GM19240 (cell line): ENCODE data around the gene BRD3OS.
A peak's percentile ranks its signal among the peaks of the same experiment; 100 is the strongest.

Experiments
- DNase-seq: peaks from one replicate; pipeline ENCODE4 v3.0.0; 2011; ENCODE audit warnings: low spot score; ENCODE audit not compliant: insufficient read length

The BRD3OS gene

DNA sequence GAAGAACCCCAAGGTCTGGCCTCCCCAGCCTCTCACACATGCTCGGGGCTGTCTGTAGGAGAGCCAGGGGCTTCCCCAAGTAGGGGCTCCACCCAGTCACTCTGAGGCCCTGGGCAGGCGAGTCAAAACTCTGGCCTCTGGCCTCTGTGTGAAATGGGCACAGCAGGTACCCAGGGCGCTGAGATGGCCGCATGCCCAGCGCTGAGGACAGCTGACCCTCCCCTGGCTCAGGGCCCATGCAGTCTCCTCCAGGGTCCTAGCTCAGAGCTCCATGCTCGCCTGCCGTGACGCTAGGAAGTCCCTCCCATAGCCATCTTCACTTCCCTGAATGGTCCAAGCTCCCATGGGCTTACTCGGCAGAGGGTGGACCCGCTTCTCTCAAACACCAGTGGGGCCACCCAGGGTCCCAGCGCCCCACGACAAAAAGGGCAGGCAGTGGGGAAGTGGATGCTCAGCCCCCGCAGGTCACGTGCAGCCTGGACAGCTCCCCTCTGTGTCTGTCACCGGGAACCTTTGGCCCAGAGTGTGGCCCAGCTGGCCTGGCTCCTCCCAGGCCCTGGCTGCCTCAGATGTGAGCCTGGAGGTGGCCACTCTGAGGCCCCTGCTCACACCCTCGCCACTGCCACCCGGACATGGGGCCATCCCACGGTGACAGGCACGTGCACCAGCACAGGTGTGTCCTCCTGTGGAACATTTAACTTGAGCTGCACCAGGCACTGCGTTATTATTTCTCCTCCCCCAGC, 21.0 kb upstream of the BRD3OS start:
- no peak for DNase-seq

DNA sequence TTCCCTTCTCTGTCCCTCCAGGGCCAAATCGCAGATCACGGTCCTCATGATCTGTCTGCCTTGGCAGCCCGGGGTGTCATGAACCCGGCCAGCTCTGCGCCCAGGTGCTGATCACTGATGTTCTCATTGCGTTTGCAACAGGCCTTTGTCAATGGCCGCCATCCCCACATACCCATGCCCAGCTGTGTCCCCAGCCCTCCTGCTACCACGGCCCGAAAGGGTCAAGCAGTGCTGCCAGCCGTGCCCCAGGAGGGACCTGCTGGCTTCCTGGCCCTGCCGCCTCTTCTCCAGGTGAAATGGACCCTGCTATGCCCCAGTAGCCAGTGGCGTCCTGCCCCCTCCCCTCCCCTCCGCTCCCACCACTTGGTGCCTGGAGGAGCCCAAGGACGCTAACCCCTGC, 20.4 kb upstream of the BRD3OS start:
- no peak for DNase-seq

DNA sequence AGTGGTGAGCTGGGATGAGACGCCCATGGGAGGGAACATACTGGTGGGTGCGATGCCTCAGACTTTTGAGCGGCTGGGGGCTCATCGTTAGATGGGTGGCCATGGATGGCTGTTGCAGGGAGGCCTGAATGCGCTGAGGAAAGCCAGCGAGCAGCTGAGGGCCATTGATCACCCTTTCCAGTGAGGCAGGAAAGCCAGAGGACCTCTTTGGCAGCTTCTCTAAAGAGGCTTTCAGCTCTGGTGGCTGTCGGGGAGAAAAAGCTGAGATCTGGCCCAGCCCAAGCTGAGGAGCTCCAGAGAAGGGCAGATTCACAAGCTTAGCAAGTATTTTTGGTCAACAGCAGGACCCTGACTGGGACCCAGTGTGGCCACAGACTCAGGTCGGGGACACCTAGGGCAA, 19.9 kb upstream of the BRD3OS start:
- no peak for DNase-seq

DNA sequence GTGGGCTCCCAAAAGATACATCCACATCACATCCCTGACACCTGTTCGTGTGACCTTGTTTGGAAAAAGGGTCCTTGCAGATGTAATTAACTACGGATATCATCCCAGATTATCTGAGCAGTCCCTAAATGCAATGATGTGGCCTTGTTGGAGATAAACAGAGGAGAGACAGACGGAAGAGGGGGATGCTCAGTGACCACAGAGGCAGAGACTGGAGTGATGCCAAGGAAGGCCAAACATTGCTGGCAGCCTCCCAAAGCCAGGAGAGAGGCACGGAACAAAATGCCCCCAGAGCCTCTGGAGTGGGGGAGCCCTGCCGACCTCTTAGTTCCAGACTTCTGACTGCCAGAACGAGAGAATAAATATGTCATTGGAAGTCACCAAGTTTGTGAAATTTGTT, 18.1 kb upstream of the BRD3OS start:
- no peak for DNase-seq

DNA sequence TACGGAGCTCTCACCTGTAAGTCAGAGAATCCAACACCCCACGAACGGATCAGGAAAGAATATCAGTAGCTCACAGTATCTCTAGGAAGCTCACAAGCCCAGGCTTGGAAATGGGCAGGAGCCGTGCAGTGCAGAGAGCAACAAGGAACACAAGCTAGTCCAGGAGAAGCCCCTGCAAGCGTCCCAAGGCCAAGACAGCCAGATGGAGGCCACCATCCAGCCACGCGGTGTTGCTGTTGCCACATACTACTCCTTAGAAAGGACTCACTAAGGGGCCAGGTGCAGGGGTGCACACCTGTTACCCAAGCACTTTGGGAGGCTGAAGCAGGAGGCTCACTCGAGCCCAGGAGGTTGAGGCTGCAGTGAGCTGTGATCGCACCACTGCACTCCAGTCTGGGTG, 17.7 kb upstream of the BRD3OS start:
- DNase-seq, result no peak

DNA sequence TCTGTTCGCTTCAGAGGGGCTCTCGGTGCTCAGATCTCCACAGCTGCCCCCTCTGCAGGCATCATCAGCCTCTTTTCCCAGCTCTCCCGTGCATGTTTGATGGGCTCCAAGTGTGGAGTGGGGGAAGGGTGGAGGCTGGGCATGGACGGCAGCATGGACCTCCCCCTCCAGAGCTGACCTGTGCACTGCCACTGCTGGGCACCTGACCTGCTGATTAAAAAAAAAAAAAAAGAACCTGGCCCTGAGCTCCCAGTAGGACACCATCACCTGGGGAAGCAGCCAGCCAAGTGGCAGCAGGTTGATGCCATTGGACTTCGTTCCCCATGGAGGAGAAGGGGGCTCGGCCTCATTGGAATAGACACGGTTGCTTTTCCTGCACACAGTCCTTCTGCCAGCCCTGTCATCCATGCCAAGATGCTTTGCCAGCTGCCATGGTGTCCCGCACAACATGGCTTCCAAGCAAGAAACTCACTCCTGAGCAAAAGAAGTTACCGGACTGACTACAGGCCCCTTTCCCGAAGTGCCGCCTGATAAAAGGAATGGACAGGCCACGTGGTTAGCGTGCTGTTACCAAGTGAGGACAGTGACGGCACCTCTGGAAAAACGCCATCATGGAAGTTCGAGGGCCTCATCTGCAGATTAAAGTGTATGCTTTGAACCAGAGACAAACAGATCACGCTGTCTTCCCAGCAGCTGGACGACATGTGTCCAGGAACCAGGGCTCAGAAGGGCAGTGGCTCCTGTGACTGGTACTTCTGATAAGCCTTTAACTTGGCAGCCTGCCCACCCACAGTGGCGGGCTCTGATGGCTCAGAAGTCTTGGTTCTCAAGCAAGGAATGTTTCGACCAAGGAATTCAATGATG, 14.7 kb upstream of the BRD3OS start:
- DNase-seq, result no peak

DNA sequence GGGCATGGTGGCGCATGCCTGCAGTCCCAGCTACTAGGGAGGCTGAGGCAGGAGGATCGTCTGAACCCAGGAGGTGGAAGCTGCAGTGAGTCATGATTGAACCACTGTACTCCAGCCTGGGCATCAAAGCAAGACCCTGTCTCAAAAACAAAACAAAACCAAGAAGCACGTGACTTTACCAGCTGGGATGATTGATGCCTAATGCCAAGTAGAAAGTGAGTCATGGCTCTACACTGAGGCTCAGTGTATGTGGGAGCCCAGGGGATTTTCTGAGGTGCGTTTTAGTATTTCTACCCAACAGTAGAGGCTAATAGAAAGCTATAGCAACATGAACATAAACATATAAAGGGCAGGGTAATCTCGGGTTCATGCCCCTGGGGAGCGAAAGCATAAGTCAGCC, 13.9 kb upstream of the BRD3OS start:
- DNase-seq, result no peak

DNA sequence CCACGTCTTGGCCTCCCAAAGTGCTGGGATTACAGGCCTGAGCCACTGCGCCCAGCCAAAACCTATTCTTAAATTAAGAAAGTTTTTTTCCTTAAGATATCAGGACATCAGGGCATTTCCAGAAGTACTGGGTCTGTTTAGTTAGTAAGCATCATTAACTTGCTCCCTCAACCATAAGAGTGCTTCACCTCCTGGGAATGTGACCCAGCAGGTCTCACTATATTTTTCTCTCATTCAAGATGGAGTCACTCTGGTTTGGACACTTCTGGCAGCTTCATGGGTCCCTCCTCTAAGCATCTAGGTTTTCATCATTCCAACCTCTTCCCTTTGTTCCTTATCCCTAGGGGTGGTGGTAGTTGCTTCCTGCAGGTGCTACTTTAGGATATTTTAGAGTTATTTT, 10.3 kb upstream of the BRD3OS start:
- DNase-seq, result no peak

DNA sequence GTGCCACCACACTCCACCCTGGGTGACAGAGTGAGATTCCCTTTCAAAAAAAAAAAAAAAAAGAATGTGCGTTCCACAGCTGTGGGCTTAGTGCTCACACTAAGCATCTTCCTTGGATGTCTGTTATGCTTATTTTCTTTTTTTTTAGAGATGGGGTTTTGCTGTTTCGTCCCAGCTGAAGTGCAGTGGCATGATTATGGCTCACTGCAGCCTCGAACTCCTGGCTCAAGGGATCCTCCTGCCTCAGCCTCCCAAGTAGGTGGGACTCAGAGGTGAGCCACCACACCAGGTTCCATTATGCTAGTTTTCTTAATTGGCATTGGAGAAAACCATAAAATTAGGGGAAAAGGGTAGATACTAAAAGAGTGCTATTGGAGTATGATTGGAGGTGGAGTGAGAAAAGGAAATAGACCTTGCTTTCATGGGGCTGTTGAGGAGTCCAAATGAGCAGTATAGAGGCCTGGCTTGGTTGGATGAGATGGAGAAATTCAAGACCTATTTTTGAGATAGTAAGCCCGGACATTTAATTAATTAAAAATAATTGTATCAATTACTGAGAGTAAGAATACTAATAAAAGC, 978 bp upstream of the BRD3OS start:
- DNase-seq, result no peak

DNA sequence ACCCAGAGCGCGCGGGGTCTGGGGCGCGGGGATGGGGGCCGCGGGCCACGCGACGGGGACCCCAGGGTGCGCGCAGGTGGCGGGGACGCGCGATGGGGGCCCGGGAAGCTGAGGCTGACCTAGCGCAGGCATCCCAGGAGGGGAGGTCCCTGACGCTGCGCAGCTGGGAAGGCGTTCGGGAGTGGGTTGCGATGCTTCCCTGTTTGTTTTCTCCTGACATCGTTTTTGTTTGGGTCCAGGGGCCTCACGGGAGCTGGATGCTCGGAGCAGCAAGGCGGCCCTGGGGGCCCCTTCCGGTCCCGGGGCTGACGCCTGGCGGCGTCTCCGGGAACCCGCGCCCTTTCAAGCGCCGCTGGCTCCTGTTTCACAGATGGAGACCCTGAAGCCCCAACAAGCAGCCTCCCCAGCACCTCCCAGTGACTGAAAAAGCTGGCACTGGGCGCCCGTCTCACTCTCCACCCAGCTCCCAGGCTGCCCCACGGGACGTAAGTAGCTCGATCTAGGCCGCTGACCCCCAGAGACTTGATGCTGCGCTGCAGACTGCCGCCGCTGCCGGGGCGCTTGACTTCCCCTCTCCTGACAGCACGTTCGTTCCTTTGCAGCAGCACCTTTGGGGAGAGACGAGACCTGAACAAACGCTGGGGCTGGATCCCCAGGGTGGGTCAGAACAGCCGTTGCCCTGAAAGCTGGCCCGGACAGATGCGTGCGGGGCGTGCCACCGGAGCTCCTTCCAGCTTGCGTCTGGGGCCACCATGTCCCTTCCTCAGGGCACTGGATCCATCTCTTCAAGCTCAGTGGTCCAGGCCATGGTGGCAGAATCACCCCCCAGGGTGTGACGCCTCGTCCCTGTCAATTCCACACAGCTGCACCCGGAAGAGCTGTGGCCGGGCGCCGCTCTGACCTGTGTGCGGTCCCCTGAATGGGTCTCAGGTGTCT, 593 bp downstream of the BRD3OS start:
- peak; percentile 58 for DNase-seq

DNA sequence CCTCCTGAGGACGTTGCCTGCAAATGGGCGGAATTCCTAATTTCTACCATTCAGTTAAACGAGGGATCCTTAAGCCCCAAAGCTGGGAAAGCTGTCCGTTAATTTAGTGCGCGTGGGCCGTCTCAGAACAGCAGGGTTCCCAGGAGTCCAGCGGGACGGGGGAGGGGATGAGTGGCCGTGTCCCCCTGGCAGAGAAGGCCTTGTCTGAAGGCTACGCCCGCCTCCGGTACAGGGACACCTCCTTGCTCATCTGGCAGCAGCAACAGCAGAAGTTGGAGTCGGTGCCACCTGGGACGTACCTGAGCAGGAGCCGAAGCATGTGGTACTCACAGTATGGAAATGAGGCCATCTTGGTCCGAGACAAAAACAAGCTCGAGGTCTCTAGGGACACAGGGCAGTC, 1.3 kb downstream of the BRD3OS start:
- DNase-seq, result no peak

DNA sequence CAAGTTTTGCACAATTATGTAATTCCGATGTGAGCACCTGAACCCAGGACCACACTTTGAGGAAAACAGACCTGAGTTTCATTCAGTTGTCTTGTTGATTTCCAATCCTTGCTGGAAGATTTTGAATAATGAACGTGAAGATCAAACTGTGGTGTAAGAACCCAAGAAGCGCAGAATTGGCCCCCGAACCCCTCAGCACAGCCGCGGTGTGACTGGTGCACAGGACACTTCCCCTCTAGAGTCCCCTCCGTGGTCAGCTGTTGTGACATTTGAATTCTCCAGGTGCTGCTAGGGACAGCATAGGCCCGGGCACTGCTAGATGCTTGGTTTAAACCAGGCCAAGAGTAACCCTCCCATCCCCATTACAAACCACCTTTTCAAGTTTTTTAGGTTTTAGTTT, 1.7 kb downstream of the BRD3OS start:
- DNase-seq, result no peak

DNA sequence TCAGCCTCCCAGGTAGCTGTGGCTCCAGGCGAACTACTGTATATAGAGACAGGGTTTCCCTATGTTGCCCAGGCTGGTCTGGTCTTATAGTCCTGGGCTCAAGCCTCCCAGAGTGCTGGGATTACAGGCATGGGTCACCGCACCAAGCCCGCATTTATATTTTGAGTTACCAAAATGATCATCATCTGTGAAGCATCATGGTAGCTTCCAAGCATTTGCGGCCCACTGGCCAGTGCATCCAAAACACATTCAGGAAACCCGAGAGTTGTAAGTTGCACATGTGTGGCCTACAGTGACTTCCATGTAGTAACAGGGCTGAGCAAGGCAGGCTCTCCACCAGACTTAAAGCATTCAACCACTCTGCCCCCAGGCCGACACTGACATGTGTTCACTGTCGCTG, 2.3 kb downstream of the BRD3OS start:
- no peak for DNase-seq

DNA sequence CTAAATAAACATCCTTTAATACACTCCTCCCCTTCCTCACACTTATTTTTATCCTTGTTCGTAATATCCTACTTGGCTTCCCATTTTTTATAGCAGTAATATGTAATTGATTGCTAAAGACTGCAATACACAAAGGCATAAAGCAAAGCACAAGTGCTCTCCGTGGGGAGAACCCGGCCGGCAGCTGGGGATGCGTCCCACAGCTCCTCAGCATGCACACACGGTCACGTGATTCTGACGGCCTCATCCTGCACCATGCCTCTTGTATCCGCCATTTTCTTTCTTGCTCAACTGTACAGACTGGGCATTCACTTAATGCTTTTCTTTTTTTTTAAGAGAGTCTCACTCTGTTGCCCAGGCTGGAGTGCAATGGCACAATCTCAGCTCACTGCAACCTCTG, 2.8 kb downstream of the BRD3OS start:
- DNase-seq, result no peak

DNA sequence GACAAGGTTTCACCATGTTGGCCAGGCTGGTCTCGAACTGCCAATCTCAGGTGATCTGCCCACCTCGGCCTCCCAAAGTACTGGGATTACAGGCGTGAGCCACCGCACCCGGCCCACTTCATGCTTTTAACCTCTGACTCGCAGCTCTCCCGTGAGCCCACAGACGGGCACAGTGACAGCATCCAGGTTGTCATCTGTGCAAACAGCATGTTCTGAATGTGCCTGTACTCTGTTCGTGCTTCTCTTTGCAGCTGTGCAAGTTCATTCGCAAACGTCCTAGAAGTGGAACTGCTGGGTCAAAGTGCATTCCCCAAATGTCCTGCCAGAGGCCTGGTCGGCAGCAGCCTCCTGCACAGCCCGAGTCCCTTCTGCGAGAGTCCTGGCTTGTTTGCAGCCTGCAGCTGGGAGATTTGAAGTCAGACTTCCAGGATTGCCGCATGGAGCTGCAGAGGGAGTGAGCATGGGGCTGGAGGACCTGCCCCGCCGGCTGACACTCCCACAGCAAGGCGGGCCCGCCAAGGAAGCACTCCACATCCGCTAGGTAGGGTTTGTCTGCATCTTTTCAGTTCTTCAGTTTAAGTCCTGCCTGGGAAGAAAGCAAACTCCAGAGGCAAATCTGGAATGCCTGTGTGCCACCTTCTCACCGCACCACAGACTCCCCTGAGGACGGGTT, 3.4 kb downstream of the BRD3OS start:
- no peak for DNase-seq

DNA sequence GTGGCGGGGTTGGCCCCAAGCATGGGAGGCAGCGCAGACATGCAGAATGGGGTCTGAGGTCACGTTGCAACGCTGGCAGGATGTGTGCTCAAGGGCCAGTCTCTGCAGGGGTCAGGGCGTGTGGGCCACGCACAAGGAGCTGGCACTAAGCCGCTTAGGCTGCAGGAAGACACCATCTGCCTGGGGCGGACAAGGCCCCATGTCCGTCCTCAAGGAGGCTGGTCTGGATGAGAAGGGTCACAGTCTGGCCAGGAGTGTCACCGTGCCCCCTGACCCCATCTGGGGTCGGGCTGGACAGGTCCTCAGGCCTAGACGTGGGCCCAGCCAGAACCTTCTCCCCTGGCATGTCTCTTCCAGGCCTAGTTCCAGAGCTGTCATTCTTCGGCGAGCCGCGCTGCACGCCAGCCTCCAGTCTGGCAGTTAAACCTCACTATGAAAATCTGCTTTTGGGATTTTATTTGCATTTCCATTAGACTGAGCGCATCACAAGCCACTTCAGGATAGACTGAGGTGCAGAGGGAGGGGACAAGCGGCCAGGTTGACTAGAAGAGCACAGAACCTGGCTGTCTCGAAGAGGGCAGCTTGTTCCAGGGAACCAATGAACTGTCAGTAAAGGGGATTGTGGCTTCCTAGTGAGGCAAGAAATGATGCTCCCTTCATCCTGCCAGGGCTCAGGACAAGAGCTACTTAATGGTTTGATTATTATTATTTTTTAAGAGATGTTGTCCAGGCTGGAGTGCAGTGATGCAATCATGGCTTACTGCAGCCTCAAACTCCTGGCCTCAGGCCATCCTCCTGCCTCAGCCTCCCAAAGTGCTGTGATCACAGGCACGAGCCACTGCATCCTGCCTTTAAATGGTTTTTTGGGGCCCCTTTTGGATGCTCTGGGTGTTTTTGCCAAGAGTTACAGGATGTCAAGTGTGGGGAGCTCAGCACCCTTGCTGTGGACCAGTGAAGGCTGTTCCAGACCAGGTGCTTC, 4.3 kb downstream of the BRD3OS start:
- no peak for DNase-seq

DNA sequence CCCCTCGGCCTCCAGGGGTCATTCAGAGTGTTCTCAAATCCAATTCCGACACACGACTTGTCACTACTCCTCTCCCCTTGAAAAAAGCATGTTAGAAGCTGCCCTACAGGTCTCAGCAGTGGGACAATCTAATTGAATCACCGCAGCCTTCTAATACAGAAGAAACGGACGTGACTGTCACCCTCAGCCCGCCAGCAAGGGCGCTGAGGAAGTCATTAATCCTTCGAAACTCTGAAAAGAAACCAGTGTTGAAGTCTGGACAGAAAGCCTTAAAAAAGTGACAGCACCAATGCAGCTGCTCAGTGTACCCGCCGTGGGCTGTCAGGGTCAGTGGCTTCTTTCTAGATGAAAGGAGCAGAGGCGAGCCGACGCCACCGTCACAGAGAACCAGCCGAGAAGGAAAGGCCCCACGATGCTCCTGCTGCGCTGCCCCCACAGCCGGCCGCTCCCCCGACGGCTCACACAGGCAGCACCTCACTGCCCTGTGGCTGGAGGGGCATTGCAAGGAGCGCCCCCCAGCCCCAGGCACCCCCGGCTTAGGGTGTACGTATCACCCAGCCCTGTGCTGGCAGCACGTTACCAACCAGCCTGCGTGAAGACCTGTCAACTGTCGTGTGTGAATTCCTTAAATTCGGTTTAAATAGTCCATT, 5.7 kb downstream of the BRD3OS start:
- DNase-seq, result no peak

DNA sequence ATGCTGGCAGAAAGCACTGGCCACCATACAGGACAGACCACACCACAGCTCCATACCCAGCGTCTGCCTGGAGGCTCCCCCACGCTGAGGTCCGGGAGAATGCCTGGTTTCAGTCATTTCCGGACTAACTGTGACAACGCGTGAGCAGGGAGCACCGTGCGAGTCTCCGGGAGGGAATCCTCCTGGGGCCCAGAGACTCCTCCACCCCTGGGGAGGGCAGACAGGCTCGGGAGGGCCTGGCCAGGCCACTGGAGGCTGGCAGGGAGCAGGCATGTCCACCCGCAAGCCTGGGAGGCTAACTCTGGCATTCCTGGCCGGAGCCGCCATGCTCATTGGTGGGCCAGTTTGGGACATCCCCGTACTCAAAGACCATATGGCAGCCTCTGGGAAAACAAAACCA, 6.5 kb downstream of the BRD3OS start:
- DNase-seq, result no peak
